Activated CD8-positive, alpha-beta T cell treated with anti-CD3 and anti-CD28 coated beads for 36 hours (primary cell): ENCODE measurements around the gene RPL39L. TPM values are rescaled to one million over a fixed set of nuclear protein-coding genes. Genes with fewer than 3 reads are reported as not detected.

Experiments used
- ATAC-seq: fragments of 200-7000 bp; cut with Tn5 transposase; one replicate; pipeline ENCODE4 v1.10.0; 2021; ENCODE audit warnings: mild to moderate bottlenecking, moderate library complexity
- CTCF ChIA-PET: fragments of 350-600 bp; sonication (Branson Sonifier 250); formaldehyde crosslinking; loops from one replicate; lab custom pipeline; 2021; ENCODE audit warnings: antibody characterized with exemption; lab: Charles Lee
- POLR2A ChIA-PET: fragments of 350-600 bp; sonication (Branson Sonifier 250); formaldehyde crosslinking; loops from one replicate; lab custom pipeline; 2021; ENCODE audit warnings: antibody characterized with exemption; lab: Charles Lee
- DNase-seq: peaks from one replicate; pipeline ENCODE4 v3.0.0-alpha.2; 2020
- H3K27ac Mint-ChIP-seq: one replicate; pipeline ENCODE4 v1.8.0; 2021; ENCODE audit warnings: mild to moderate bottlenecking, mixed read lengths
- H3K27me3 Mint-ChIP-seq: one replicate; pipeline ENCODE4 v1.8.0; 2021; ENCODE audit warnings: mixed read lengths
- H3K36me3 Mint-ChIP-seq: one replicate; pipeline ENCODE4 v1.8.0; 2021; ENCODE audit warnings: low read depth, mixed read lengths
- H3K4me1 Mint-ChIP-seq: one replicate; pipeline ENCODE4 v1.8.0; 2021; ENCODE audit warnings: low read depth, mixed read lengths
- H3K4me3 Mint-ChIP-seq: one replicate; pipeline ENCODE4 v1.8.0; 2021; ENCODE audit warnings: mild to moderate bottlenecking, moderate library complexity, mixed read lengths
- H3K9me3 Mint-ChIP-seq: one replicate; pipeline ENCODE4 v1.8.0; 2021; ENCODE audit warnings: mixed read lengths
- intact Hi-C: fragments of 100-400 bp; cut with micrococcal nuclease; formaldehyde crosslinking; loops from one replicate; pipeline ENCODE4 v1.10.0; 2022
- total RNA-seq, 2 experiments: library from RNA; stranded (reverse); gene quantifications; one replicate each; pipeline ENCODE4 v1.2.3, GENCODE V29; 2021
- TF ChIP-seq, protein P1 (sequence below): fragments of 200-600 bp; IDR thresholded peaks from one replicate; pipeline ENCODE4 v1.8.0; 2022; ENCODE audit warnings: antibody characterized with exemption, mild to moderate bottlenecking

Gene RPL39L
- total RNA-seq, 2 experiments from 2014 or later, result 12.1 to 16.2 TPM

DNA sequence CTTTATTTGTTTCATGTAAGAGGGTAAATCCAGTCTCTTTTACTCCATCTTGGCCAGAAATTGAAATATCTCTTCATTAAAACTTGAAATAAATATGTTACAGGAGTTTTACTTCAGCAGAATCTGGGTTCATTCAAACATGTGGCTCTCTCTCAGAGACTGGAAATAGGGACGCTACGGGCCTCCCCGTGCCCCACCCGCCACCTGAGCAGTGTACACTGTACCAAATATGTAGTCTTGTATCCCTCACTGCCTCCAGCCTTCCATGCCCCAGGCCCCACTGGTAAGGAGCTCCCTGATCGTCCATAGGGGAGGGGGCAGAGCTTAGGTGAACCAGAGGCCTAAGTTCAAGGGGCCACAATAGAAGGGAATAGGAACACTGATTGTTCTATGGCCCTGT, 36.0 kb downstream of the RPL39L start:
- H3K9me3 Mint-ChIP-seq, result peaks cover 2% of the 10 kb centered on the region
- intact Hi-C loops, result no loop called here
- CTCF ChIA-PET, result interaction anchor here (1.1 to 5.7 kb wide), 6 partner anchors 11 to 281 kb away, joined by 3 to 63 read pairs (median 17); partner anchors contain the start of gene RPL39L

DNA sequence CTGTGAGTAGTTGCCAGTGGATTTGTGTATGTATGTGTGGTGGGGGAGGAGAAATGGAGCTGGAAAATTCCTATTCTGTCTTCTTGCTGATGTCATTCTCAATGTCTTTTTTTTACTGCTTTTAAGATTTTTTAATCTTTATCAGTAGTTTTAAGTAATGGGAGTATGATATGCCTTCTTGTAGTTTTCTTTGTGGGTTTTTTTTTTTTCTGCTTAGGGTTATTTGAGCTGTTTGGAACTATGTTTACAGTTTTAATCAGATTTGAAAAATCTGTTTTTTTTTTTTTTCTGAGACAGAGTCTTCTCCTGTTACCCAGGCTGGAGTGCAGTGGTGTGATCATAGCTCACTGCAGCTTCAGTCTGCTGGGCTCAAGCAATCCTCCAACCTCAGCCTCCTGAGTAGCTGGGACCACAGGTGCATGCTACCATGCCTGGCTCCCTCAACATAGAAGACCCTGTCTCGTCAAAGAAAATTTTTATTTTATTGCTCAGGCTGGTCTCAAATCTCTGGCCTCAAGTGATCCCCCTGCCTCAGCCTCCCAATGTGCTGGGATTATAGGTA, 37.1 kb downstream of the RPL39L start:
- Mint-ChIP-seq H3K4me1 (peaks cover 24% of the 10 kb centered on the region), H3K27ac (peak overlapping the region; percentile 26), H3K36me3 (no peaks in the 10 kb centered on the region), H3K27me3 (no peaks in the 10 kb centered on the region), H3K4me3 (no peak overlapping the region), H3K9me3 (peaks cover 7% of the 10 kb centered on the region)
- CTCF ChIA-PET, result interaction anchor here (0.8 to 5.7 kb wide), 10 partner anchors 9 to 280 kb away, joined by 3 to 63 read pairs (median 6); partner anchors contain the start of gene RPL39L
- ATAC-seq (no peak), DNase-seq (no peak)
- intact Hi-C loops, result no loop called here
- POLR2A ChIA-PET, result interaction anchor here (0.9 to 1.0 kb wide), 2 partner anchors 25 to 116 kb away, joined by 3 read pairs; no protein-coding TSS in a partner anchor
- TF ChIP-seq, protein P1, sequence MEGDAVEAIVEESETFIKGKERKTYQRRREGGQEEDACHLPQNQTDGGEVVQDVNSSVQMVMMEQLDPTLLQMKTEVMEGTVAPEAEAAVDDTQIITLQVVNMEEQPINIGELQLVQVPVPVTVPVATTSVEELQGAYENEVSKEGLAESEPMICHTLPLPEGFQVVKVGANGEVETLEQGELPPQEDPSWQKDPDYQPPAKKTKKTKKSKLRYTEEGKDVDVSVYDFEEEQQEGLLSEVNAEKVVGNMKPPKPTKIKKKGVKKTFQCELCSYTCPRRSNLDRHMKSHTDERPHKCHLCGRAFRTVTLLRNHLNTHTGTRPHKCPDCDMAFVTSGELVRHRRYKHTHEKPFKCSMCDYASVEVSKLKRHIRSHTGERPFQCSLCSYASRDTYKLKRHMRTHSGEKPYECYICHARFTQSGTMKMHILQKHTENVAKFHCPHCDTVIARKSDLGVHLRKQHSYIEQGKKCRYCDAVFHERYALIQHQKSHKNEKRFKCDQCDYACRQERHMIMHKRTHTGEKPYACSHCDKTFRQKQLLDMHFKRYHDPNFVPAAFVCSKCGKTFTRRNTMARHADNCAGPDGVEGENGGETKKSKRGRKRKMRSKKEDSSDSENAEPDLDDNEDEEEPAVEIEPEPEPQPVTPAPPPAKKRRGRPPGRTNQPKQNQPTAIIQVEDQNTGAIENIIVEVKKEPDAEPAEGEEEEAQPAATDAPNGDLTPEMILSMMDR, result no peak

More for the DNA sequence above, 36.0 kb downstream of the RPL39L start:
- Mint-ChIP-seq H3K4me3 (no peak overlapping the region), H3K4me1 (peaks cover 18% of the 10 kb centered on the region), H3K27ac (no peak overlapping the region), H3K27me3 (no peaks in the 10 kb centered on the region), H3K36me3 (no peaks in the 10 kb centered on the region)
- no peak for DNase-seq
- TF ChIP-seq, protein P1, result no peak
- POLR2A ChIA-PET, result no interaction called here
- no peak for ATAC-seq

DNA sequence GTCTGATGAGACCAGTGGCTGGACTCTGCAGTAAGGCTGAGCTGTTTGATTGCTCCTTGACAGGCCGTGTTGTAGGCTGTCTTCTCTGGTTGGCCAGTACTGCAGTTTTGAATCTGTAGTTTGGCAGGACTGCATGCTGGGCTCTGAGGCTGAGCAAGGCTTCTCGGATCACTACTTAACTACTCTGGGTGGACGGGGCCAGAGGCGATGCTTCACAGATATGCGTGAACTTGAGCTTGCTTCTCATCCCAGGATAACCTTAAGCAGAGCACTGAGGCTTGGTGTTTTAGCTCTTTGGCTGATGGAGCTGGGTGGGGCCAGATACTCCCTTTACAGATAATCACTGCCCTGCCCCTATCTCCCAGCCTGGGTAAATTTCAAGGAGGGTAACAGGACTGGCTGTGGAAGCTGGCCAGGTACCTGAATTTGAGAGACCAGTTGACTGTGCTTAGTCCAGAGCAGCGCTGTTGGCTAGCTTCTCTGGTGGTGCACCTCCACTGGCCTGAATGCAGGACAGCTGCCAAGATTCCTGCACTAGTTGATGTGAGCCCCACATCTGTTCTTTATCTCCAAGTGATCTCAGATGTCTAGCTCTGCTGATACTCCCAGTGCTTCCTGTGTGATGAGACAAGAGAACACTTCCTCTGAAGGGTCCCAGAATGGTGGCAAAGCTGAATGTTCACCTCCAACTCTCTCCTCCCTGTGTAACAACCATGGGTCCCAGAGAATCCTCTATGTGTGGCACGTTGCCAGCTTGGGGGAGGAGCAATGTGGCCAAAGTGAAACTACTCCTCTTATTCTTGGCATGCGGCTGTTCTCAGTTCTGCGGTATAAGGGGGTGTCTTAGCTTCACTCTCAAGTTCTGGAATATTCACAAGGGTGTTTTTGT, 37.9 kb downstream of the RPL39L start:
- no peaks in the 10 kb centered on the region for H3K36me3 Mint-ChIP-seq
- ChIA-PET CTCF (interaction anchor here (0.8 to 5.7 kb wide), 12 partner anchors 8 to 252 kb away, joined by 3 to 63 read pairs (median 4); partner anchors contain the start of gene RPL39L), POLR2A (interaction anchor here (0.9 to 1.0 kb wide), 2 partner anchors 24 to 117 kb away, joined by 3 read pairs; no protein-coding TSS in a partner anchor)
- H3K27ac Mint-ChIP-seq, result peak overlapping the region; percentile 26
- peaks cover 8% of the 10 kb centered on the region for H3K9me3 Mint-ChIP-seq
- TF ChIP-seq, protein P1, result no peak
- no peak overlapping the region for H3K4me3 Mint-ChIP-seq
- peak; percentile 66 for DNase-seq
- ATAC-seq, result peak; percentile 73
- peaks cover 29% of the 10 kb centered on the region for H3K4me1 Mint-ChIP-seq
- no peaks in the 10 kb centered on the region for H3K27me3 Mint-ChIP-seq
- intact Hi-C loops, result no loop called here

- no peak overlapping the region for H3K4me3 Mint-ChIP-seq
- H3K27me3 Mint-ChIP-seq, result no peaks in the 10 kb centered on the region
- TF ChIP-seq, protein P1, result no peak
- H3K27ac Mint-ChIP-seq, result no peak overlapping the region
- intact Hi-C loops, result no loop called here
- peaks cover 12% of the 10 kb centered on the region for H3K9me3 Mint-ChIP-seq
- DNase-seq (no peak), ATAC-seq (no peak)
- H3K4me1 Mint-ChIP-seq, result peaks cover 30% of the 10 kb centered on the region
- H3K36me3 Mint-ChIP-seq, result peaks cover 3% of the 10 kb centered on the region
- ChIA-PET POLR2A (no interaction called here), CTCF (no interaction called here)
These were observed 40.3 kb downstream of the RPL39L start for GRCh38 chr3:187098923-187099512.
